Measurements from ENCODE around the gene MFSD11. TPM values are rescaled to one million over a fixed set of nuclear protein-coding genes. Genes with fewer than 3 reads are reported as not detected.
"Not testable (repeated sequence)": the region's sequence is repeated elsewhere in the genome, so short reads cannot be mapped to it uniquely, and the experiment has no call there.

The MFSD11 gene
- polyA plus RNA-seq (ENCODE audit: insufficient read length in 4 of 4) = 10 to 100 TPM; 22.7 to 33.7 (median 28.0) TPM

GRCh38 chr17:76737676-76738467 lies at the start of gene MFSD11:
Gene MFSD11, plus strand, starts transcription at chr17:76738119. Its CDS starts 234 bp downstream, at chr17:76738353.
- DNase-seq (ENCODE audit: low read depth in 4 of 4, low spot score in 2 of 4) = peak; percentile 89 to 96 (median 90)

- DNase-seq (ENCODE audit: low read depth in 4 of 4, low spot score in 2 of 4) = no peak
These were observed 49.7 kb upstream of the MFSD11 start for GRCh38 chr17:76688165-76688622.

- DNase-seq (ENCODE audit: low read depth in 4 of 4, low spot score in 2 of 4) = no peak
These were observed 48.1 kb upstream of the MFSD11 start for GRCh38 chr17:76689859-76690258.

- no peak for DNase-seq (ENCODE audit: low read depth in 4 of 4, low spot score in 2 of 4)
These were observed 47.2 kb upstream of the MFSD11 start for GRCh38 chr17:76690596-76691280.

GRCh38 chr17:76691379-76692191 lies 46.3 kb upstream of the MFSD11 start:
- DNase-seq (ENCODE audit: low read depth in 4 of 4, low spot score in 2 of 4) = no peak

- DNase-seq (ENCODE audit: low read depth in 4 of 4, low spot score in 2 of 4) = no peak
These were observed 42.7 kb upstream of the MFSD11 start for GRCh38 chr17:76695059-76695831.

- DNase-seq (ENCODE audit: low read depth in 4 of 4, low spot score in 2 of 4) = no peak
These were observed 40.9 kb upstream of the MFSD11 start for GRCh38 chr17:76696763-76697701.

GRCh38 chr17:76697702-76698465 lies 40.0 kb upstream of the MFSD11 start:
- DNase-seq (ENCODE audit: low read depth in 4 of 4, low spot score in 2 of 4) = no peak

GRCh38 chr17:76698466-76698977 lies 39.4 kb upstream of the MFSD11 start:
- DNase-seq (ENCODE audit: low read depth in 4 of 4, low spot score in 2 of 4) = not testable (repeated sequence)

GRCh38 chr17:76700270-76700616 lies 37.7 kb upstream of the MFSD11 start:
- DNase-seq (ENCODE audit: low read depth in 4 of 4, low spot score in 2 of 4) = no peak

- DNase-seq (ENCODE audit: low read depth in 4 of 4, low spot score in 2 of 4) = no peak
These were observed 37.1 kb upstream of the MFSD11 start for GRCh38 chr17:76700617-76701470.

GRCh38 chr17:76701471-76701967 lies 36.4 kb upstream of the MFSD11 start:
- DNase-seq (ENCODE audit: low read depth in 4 of 4, low spot score in 2 of 4) = no peak

- no peak for DNase-seq (ENCODE audit: low read depth in 4 of 4, low spot score in 2 of 4)
These were observed 35.8 kb upstream of the MFSD11 start for GRCh38 chr17:76702076-76702475.

- DNase-seq (ENCODE audit: low read depth in 4 of 4, low spot score in 2 of 4) = no peak
These were observed 34.8 kb upstream of the MFSD11 start for GRCh38 chr17:76702941-76703637.

GRCh38 chr17:76704805-76705204 lies 33.1 kb upstream of the MFSD11 start:
- DNase-seq (ENCODE audit: low read depth in 4 of 4, low spot score in 2 of 4) = no peak

GRCh38 chr17:76706817-76707216 lies 31.1 kb upstream of the MFSD11 start:
- no peak for DNase-seq (ENCODE audit: low read depth in 4 of 4, low spot score in 2 of 4)

Data from left renal cortex interstitium (tissue), 4 donors.